GM10266 (cell line): ENCODE data around the gene HOXC9.

Experiments used
- DNase-seq: peaks from one replicate; pipeline ENCODE4 v3.0.0; 2012; ENCODE audit errors: extremely low spot score
- CTCF ChIP-seq: IDR thresholded peaks from 2 replicates; pipeline ENCODE4 v1.5.1; 2012; ENCODE audit warnings: mild to moderate bottlenecking, low read depth; ENCODE audit not compliant: control insufficient read depth, insufficient read depth; ENCODE audit errors: missing control alignments

The HOXC9 gene

GRCh38 chr12:54045401-54045800 is 45.4 kb downstream of the HOXC9 start:
- no peak for TF ChIP-seq CTCF
- DNase-seq: no peak

- no peak for DNase-seq
- no peak for TF ChIP-seq CTCF
Observed at GRCh38 chr12:54045868-54046521, 46.0 kb downstream of the HOXC9 start.

GRCh38 chr12:54046809-54047159 is 46.8 kb downstream of the HOXC9 start:
- no peak for DNase-seq
- TF ChIP-seq CTCF: no peak

- DNase-seq: no peak
- no peak for TF ChIP-seq CTCF
Observed at GRCh38 chr12:54047160-54047963, 47.4 kb downstream of the HOXC9 start.

- DNase-seq: no peak
- TF ChIP-seq CTCF: no peak
Observed at GRCh38 chr12:54047964-54048303, 48.0 kb downstream of the HOXC9 start.

GRCh38 chr12:54048406-54049093 is 48.6 kb downstream of the HOXC9 start:
- DNase-seq: no peak
- TF ChIP-seq CTCF: no peak

- no peak for TF ChIP-seq CTCF
- no peak for DNase-seq
Observed at GRCh38 chr12:54049108-54049507, 49.1 kb downstream of the HOXC9 start.
